DMS 273 (cell line): ENCODE measurements around the gene DEGS1.
A peak's percentile ranks its signal among the peaks of the same experiment; 100 is the strongest.

Experiments
- DNase-seq: peaks from one replicate; lab custom pipeline; 2025; ENCODE audit not compliant: unreplicated experiment; lab: John Stamatoyannopoulos, UW

Gene DEGS1

DNA sequence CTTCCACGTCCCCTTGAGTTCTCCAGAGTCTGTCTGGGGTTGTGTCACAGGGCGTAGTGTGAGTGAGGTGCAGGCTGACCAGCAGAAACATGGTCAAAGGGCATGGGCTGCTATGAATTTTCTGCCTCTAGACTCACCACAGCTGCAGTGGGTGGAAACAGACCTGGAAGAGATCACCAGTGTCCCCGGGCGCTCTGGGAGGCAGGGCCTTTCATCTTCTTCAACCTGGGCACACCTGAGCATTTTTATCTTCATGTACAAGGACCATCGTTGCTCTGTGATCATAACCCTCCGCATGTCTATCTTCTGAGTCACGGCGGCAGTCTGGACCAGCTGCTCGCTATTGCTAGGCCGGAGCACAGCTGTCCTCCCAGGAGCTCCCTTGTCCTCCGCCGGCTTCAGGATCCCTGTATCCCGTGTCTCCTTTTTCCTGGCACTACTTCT lies 29.6 kb downstream of the DEGS1 start:
- peak; percentile 55 for DNase-seq

DNA sequence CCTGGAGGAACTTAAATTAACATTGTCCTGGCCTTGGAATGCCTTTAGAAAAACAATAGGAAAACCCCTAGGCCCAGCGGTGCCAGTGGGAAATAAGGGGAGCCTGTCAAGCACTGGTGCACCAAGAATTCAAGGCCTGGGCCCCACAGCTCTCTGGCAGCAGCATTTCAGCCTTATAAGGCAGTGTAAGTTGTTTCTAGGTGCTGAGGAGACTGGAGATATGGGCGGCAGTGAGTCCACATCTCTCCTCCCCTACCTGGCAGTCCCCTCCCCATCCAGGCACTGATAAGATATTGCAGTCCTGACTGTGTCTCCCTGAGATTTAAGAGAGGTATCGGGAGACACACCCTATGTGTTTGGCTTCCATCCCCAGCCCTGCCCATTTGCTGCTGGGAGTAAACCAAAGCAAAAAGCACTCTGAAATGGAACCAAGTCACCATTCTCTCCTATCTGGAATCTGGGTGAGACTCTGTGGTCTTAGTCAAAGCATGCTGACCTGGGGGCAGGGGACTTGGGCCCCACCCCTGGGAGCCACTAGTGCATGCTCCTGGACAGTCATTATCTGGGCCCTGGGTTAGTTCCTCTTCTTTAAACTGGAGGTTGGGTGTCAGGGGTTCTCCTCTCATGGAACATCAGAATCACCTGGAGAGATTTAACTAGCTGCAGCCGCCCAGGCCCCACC lies 30.5 kb downstream of the DEGS1 start:
- no peak for DNase-seq

DNA sequence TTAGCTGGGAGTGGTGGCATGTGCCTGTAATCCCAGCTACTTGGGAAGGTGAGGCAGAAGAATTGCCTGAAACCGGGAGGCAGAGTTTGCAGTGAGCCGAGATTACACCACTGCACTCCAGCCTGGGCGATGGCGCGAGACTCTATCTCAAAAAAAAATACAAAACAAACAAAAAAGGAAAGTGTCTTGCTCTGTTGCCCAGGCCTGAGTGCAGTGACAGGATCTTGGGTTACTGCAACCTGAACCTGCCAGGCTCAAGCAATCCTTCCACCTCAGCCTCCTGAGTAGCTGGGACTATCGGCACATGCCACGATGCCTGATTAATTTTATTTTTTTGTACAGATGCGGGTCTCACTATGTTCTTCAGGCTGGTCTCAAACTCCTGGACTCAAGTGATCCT lies 33.3 kb downstream of the DEGS1 start:
- DNase-seq = no peak

DNA sequence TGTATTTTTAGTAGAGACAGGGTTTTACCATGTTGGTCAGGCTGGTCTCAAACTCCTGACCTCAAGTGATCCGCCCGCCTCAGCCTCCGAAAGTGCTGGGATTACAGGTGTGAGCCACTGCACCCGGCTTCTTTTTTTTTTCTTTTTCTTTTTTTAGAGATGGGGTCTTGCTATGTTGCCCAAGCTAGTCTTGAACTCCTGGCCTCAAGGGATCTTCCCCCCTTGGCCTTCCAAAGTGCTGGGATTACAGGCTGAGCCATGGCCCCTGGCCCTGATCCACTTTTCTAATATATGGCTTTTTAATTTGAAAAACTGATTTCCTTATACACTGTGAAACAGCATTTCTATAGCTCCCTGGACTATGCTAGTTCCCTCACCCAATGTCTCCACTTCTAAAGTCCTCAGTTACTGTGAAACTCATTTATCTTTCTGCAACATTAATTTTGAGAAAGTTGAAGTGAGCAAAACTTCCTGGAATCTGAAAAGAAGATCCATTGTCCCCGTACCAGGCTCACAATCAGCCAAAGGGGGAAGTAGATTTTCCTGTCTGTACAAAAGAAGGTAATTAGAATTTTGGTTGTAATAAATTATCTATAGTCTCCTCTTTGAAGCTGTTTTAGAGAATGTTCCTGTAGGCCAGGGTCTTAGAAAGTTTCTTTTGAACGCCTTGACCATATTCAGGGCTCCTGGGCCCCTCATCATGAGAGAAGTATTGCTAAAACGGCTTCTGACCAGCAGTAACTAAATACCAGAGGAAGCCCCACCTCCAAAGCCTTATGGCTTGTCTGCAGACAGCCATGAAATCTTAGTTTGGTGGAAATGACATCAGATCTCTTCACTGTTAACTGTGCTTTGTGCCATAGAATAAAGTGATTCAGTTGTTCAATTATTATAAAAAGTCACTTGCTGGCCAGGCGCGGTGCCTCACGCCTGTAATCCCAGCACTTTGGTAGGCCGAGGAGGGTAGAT lies 34.9 kb downstream of the DEGS1 start:
- DNase-seq = peak; percentile 31

DNA sequence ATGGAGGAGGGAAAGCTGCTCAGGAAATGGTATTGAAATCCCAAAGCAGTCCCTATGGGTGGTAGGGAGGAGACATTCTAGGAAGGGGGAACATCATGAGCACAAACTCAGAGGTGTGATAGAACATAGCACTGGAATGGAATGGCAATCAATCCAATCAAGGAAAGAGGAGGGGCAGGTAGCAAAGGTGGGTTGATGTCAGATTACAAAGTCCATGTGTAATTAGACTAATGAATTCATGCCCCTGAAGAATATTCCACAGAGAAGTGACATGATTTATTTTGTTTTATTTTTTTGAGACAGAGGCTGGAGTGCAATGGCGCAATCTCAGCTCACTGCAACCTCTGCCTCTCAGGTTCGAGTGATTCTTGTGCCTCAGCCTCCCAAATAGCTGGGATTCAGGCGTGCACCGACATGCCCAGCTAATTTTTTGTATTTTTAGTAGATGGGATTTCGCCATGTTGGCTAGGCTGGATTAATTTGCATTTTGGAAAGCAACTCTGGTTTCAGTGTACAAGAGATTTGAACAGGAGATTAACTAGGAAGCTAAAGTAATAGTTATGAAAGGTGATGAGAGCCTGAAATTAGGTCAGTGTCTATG lies 36.1 kb downstream of the DEGS1 start:
- peak; percentile 49 for DNase-seq

DNA sequence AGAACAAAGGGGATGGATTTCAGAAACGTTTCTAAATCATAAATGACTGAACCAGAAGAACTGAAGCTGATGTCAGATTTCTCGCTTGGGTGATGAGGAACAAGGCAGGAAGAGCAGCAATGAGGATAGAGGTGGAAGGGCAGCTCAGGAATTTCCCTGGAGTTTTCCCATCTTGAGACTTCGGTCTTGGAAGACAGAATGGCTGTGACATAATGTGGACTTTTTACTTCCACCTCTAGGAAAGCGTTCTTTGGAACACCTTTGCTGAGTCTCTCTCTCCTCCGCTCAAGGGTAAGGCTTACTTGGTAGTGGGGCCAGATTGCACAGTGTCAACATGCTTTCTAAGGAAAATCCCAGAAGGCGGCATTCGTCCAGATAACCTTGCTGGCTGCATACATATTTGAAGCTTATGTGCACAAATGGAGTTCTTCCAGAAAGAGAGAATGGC lies 36.6 kb downstream of the DEGS1 start:
- peak; percentile 46 for DNase-seq

DNA sequence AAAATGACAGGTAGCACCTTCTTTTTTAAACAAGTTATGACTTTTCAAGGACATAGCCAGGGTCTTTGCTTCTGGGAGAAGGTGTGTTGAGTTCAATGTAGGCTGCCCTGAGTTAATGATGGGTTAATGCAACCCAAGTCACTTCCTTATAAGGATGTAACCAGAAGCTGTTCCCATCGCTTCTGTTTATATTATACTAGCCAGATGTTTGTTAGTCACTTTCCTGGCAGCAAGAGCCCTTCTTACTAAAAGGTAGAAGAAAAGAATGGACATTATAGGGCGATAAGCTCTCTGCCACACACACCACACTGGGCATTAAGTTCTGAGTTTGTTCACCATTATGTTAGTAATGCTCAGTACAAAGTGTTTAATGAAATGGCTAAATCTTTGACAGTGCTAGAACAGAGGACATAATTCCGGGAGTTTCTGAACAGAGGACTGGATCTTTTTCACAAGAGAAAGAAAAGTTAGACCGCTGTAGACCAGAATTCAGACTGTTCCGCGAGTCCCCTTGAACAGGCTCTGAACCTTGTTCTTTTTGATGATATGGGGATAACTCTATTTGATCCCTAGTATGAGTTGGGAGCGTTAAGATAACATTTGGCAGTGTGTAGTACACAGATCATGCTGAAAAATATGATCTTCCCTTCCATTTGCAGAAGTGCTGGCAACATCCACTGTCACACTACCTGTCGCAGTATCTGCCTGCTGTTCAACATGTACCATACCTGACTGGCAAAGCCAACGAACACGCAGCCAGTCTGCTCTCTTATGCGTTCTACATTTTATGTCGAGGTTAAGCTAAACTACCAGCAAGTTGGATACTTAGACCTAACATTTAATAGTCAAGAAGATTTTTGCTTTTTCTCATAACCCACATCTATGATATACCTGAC lies 41.0 kb downstream of the DEGS1 start:
- DNase-seq = peak; percentile 91

DNA sequence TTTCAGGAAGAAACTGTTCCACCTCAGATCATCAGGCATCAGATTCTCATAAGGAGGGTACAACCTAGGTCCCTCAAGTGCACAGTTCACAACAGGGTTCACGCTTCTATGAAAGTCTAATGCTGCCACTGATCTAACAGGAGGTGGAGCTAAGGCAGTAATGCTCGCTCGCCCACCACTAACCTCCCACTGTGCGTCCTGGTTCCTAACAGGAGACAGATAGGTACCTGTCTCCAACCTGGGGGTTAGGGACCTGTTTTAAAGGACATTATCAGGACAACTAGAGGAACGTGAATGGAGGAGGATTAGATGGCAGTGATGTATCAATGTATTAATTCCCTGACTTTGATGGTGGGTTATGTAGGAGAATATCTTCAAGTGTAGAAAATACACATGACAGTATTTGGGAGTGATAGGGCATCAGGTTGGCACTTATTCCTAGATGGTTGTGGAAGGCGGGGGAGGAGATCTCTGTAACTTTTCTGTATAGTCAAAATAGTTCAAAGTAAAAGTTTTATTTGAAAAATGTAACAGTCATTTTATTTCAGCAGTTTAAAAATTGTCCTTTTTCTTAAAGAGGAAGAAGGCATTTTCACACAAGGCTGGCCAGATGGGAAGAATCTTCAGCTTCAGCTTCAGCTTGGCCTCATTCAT lies 43.9 kb downstream of the DEGS1 start:
- DNase-seq = no peak

DNA sequence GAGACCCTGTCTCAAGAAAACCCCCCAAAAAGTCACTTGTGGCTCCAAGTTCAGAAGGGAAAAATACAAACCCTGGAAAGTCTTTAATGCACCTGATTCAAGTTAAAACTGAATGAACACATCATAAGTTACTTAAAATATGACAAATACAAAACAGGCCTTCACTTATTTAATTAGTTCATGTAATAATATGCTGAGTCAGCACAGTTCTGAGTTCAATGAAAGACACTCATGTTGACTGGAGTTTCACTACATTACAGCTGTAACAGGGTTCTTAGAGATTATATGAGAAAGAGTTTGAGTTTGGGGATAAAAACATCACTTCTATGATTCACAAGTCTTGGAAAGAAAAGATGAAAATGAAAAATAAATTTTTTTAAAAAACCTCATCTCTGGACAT lies 51.0 kb downstream of the DEGS1 start:
- DNase-seq = no peak

DNA sequence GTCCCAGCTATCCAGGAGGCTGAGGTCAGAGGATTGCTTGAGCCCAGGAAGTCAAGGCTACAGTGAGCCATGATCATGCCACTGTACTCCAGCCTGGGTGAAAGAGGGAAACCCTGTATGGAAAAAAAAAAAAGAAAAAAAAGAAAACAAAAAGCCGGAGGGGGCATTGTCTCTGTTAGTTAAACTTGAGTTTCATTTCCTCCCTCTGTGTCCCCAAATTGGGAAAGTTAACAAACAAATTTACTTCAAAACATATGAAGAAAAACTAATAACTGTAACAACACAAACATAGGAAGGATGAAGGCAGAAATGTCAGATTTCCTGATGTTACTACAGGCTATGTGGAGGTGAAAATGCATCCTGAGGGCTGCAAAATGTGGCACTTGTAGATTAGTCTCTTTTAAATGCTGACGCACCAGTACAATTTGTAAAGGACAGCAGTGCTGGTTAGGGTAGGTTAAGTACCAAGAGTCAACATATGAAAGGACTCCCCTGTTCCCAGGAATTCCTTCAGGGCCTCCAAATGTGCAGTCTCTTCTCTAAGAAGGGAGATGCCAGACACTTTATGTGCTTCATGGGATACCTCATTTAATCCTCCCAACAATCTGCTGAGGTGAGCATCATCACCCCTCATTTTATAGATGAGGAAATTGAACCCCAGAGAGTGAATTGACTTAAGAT lies 52.9 kb downstream of the DEGS1 start:
- no peak for DNase-seq

DNA sequence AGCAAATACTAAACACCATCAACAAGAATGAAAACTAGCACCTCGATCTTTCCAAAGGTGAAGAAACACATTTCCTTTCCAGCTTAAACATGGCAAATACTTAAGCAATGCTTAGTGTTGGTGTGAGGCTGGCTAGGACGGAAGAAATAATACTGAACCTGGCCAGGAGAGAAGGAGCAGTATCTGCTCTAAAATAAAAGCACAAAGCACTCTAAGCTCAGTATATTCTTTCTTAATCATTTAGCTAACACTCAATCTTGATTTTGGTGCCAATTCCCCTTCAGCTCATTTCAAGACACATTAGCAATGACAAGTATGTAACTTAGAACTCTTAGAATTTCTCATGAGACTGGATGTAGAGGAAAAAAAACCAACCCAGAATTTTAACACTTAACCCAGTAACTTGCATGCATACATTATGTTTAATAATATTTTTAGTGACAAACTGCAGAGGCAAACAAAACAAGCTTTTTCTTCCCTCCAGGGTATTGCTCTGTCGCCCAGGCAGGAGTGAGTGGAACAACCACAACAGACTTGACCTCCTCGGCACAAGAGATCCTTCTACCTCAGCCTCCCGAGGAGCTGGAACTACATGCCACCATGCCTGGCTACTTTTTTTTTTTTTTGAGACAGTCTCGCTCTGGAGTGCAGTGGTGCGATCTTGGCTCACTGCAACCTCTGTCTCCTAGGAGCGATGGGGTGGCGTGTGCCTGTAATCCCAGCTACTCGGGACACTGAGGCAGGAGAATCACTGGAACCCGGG lies 54.3 kb downstream of the DEGS1 start:
- DNase-seq = no peak

DNA sequence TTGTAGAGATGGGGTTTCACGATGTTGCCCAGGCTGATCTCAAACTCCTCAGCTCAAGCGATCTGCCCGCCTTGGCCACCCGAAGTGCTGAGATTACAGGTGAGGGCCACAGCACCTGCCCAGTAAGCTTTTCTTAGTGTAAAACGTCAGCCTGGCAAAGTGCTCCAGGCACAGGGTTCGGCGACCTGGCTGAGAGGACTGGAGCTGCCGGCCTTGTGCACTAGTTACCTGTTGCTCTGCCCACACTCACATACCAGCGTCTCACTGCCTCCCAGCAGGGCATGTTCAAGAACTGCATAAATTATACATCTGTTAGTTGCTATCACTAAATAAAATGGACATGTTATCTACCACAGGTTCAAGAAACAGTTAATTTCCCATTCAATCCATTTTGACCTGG lies 55.2 kb downstream of the DEGS1 start:
- DNase-seq = no peak

DNA sequence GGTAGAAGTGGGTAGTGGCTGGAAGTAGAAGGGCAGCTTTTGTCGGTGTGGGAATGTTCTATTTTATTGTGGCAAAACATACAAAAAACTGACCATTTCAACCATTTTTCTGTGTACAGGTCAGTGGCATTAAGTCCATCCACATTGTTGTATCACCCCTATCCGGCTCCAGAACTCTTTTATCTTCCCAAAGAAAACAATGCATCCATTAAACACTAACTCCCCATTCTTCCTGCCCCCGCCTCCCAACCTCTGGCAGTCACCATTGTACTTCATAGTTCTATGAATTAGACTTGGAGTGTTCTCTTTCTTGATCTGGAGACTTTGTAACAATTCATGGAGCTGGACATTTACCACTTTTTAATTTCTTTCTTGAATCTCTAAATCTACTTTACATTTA lies 55.7 kb downstream of the DEGS1 start:
- no peak for DNase-seq
